B cell (primary cell): Measurements from ENCODE around the gene RPAP3. TPM values are rescaled to one million over a fixed set of nuclear protein-coding genes. Genes with fewer than 3 reads are reported as not detected.

ENCODE experiments used
- ATAC-seq: fragments of 200-7000 bp; cut with Tn5 transposase; one replicate; pipeline ENCODE4 v1.10.0; 2021; ENCODE audit warnings: low read depth, mild to moderate bottlenecking, moderate number of reproducible peaks, moderate library complexity
- CTCF ChIA-PET: fragments of 350-600 bp; sonication (Branson Sonifier 250); formaldehyde crosslinking; loops from one replicate; lab custom pipeline; 2021; ENCODE audit warnings: antibody characterized with exemption, inconsistent platforms; lab: Charles Lee
- POLR2A ChIA-PET: fragments of 350-600 bp; sonication (Branson Sonifier 250); formaldehyde crosslinking; loops from one replicate; lab custom pipeline; 2021; ENCODE audit warnings: antibody characterized with exemption; lab: Charles Lee
- DNase-seq: peaks from one replicate; pipeline ENCODE4 v3.0.0; 2013
- H2AFZ ChIP-seq: 2 replicates; pipeline ENCODE4 v1.6.1; 2012; ENCODE audit warnings: mild to moderate bottlenecking, low read depth, low read length; ENCODE audit not compliant: insufficient read depth, poor library complexity, severe bottlenecking
- H3K27ac ChIP-seq, 2 donors: 1 replicate in 1 of 2; 2 replicates in 1 of 2; pipeline ENCODE4 v1.5.1; 2012 to 2013; ENCODE audit warnings: low read length in 2 of 2, mild to moderate bottlenecking in 2 of 2, moderate library complexity in 1 of 2
- H3K27me3 ChIP-seq, 4 experiments: fragments of 200-600 bp in 1 of 4; sonication (generic) in 1 of 4; replicated peaks in 1 of 4; 1 replicate in 2 of 4; 2 replicates in 2 of 4; pipeline versions ENCODE4 v1.6.1 to v1.7.0; 2013 to 2016; ENCODE audit warnings: low read length in 3 of 4, mild to moderate bottlenecking in 2 of 4, mixed read lengths in 1 of 4, moderate library complexity in 1 of 4; ENCODE audit not compliant: insufficient read depth in 4 of 4, control insufficient read depth in 3 of 4; ENCODE audit errors: control extremely low read depth in 1 of 4
- H3K36me3 ChIP-seq, 2 experiments: replicated peaks in 1 of 2; 1 replicate in 1 of 2; 2 replicates in 1 of 2; pipeline versions ENCODE4 v1.6.1 to v1.7.1; 2013; ENCODE audit warnings: low read length in 1 of 2; ENCODE audit not compliant: insufficient read depth in 2 of 2, control insufficient read depth in 1 of 2; ENCODE audit errors: control extremely low read depth in 1 of 2, extremely low read depth in 1 of 2
- H3K4me1 ChIP-seq, 2 donors: fragments of 200-600 bp in 1 of 2; sonication (generic) in 1 of 2; 1 replicate in 1 of 2; 2 replicates in 1 of 2; pipeline versions ENCODE4 v1.5.1 to v1.6.1; 2013 to 2017; ENCODE audit warnings: low read length in 2 of 2; ENCODE audit not compliant: control insufficient read depth in 2 of 2, insufficient read depth in 2 of 2
- H3K4me2 ChIP-seq: replicated peaks from 2 replicates; pipeline ENCODE3; 2012; ENCODE audit warnings: mild to moderate bottlenecking, low read depth, low read length; ENCODE audit not compliant: poor library complexity, severe bottlenecking
- H3K4me3 ChIP-seq, 5 experiments: fragments of 200-600 bp in 1 of 5; sonication (generic) in 1 of 5; 1 replicate in 3 of 5; 2 replicates in 2 of 5; pipeline versions ENCODE4 v1.5.1 to v1.7.0; 2011 to 2016; ENCODE audit warnings: low read length in 4 of 5, mild to moderate bottlenecking in 4 of 5, low read depth in 2 of 5, control low read depth in 1 of 5, moderate library complexity in 1 of 5; ENCODE audit not compliant: insufficient read depth in 1 of 5; ENCODE audit errors: control extremely low read depth in 1 of 5, extremely low read depth in 1 of 5
- H3K79me2 ChIP-seq: fragments of 200-600 bp; sonication (generic); one replicate; pipeline ENCODE4 v1.6.0; 2016; ENCODE audit warnings: low read length; ENCODE audit not compliant: control insufficient read depth, insufficient read depth
- H3K9ac ChIP-seq: fragments of 200-600 bp; sonication (generic); 2 replicates; pipeline ENCODE4 v1.6.1; 2017; ENCODE audit warnings: mild to moderate bottlenecking, low read length, moderate library complexity
- H3K9me3 ChIP-seq, 3 donors: one replicate each; pipeline versions ENCODE4 v1.6.1 to v1.7.1; 2013; ENCODE audit warnings: low read length in 2 of 3; ENCODE audit not compliant: control insufficient read depth in 2 of 3, insufficient read depth in 1 of 3; ENCODE audit errors: control extremely low read depth in 1 of 3
- H4K20me1 ChIP-seq: 2 replicates; pipeline ENCODE4 v1.6.0; 2012; ENCODE audit warnings: mild to moderate bottlenecking, low read length; ENCODE audit not compliant: insufficient read depth, control insufficient read depth, poor library complexity, severe bottlenecking
- H3K27ac Mint-ChIP-seq: one replicate; pipeline ENCODE4 v1.8.0; 2021; ENCODE audit warnings: mixed read lengths
- H3K27me3 Mint-ChIP-seq: one replicate; pipeline ENCODE4 v1.8.0; 2021; ENCODE audit warnings: mixed read lengths
- H3K4me1 Mint-ChIP-seq: one replicate; pipeline ENCODE4 v1.8.0; 2021; ENCODE audit warnings: mixed read lengths
- H3K4me3 Mint-ChIP-seq: one replicate; pipeline ENCODE4 v1.8.0; 2021; ENCODE audit warnings: mixed read lengths
- H3K9me3 Mint-ChIP-seq: one replicate; pipeline ENCODE4 v1.8.0; 2022; ENCODE audit warnings: mixed read lengths; ENCODE audit not compliant: insufficient read depth
- CTCF ChIP-seq: fragments of 200-600 bp; IDR thresholded peaks from one replicate; pipeline ENCODE4 v1.8.0; 2022; ENCODE audit warnings: antibody characterized with exemption, mild to moderate bottlenecking
- EZH2 ChIP-seq: IDR thresholded peaks from 2 replicates; pipeline ENCODE4 v1.6.1; 2012; ENCODE audit warnings: borderline replicate concordance, low read depth, mild to moderate bottlenecking, moderate library complexity, low read length; ENCODE audit not compliant: insufficient read depth, poor library complexity, severe bottlenecking
- WGBS: methylation state at CpG from one replicate; pipeline ENCODE4 v1.1.5; 2013; ENCODE audit warnings: missing lambda C conversion rate; ENCODE audit not compliant: insufficient coverage; 5-methylcytosine and 5-hydroxymethylcytosine counted together
- intact Hi-C: fragments of 100-400 bp; cut with micrococcal nuclease; formaldehyde crosslinking; loops from one replicate; pipeline ENCODE4 v1.10.0; 2022
- polyA plus RNA-seq: library from polyadenylated mRNA; depleted of rRNA; stranded (reverse); fragments of >200 nt; gene quantifications from 2 replicates; pipeline ENCODE4 v1.2.3, GENCODE V29; 2012
- total RNA-seq, 2 donors: library from RNA; stranded (reverse); fragments of 120-200 nt in 1 of 2; gene quantifications; 1 replicate in 1 of 2; 2 replicates in 1 of 2; pipeline versions ENCODE4 v1.2.3 to v1.2.4, GENCODE V29; 2013 to 2022

The RPAP3 gene
- total and polyA plus RNA-seq, 2 donors (not counting 1 experiment from before 2014, with no cell fraction given) = 9.1 to 47.2 TPM

- H3K36me3 ChIP-seq = peaks cover 3 to 31% of the 10 kb centered on the region in 2 experiments
- peaks cover 46% of the 10 kb centered on the region for H3K4me1 Mint-ChIP-seq
- no peaks in the 10 kb centered on the region for H3K9me3 ChIP-seq
- peaks cover 17 to 20% of the 10 kb centered on the region in 2 donors for H3K4me1 ChIP-seq
- H3K4me3 ChIP-seq = peak overlapping the region in 1 of 5 experiments; percentile 11
- intact Hi-C loops = no loop called here
- peak overlapping the region; percentile 67 for H3K4me2 ChIP-seq
- no peak overlapping the region for H2AFZ ChIP-seq
- DNase-seq (peak; percentile 54), ATAC-seq (peak; percentile 68)
- H3K27ac ChIP-seq = peak overlapping the region in 1 of 2 donors; percentile 39
- H3K27ac Mint-ChIP-seq = peak overlapping the region; percentile 22
- no peaks in the 10 kb centered on the region for H3K9me3 Mint-ChIP-seq
- no peak for TF ChIP-seq EZH2
- TF ChIP-seq CTCF = no peak
- no CpG with 5 or more reads among the region's 4 CpGs for WGBS
- H3K79me2 ChIP-seq = peaks cover 35% of the 10 kb centered on the region
- peak overlapping the region; percentile 21 for H3K4me3 Mint-ChIP-seq
- POLR2A ChIA-PET = no interaction called here
- no peaks in the 10 kb centered on the region for H3K27me3 Mint-ChIP-seq
- H4K20me1 ChIP-seq = no peaks in the 10 kb centered on the region
- CTCF ChIA-PET = interaction anchor here (0.6 to 3.1 kb wide), 9 partner anchors 8 to 140 kb away, joined by 3 to 19 read pairs (median 5); no protein-coding TSS in a partner anchor
- H3K9ac ChIP-seq = peak overlapping the region; percentile 27
- no peaks in the 10 kb centered on the region for H3K27me3 ChIP-seq
Measured at GRCh38 chr12:47698055-47698454, 7.8 kb downstream of the RPAP3 start.

GRCh38 chr12:47689215-47689614 is 16.6 kb downstream of the RPAP3 start:
- CTCF ChIA-PET = interaction anchor here (1.0 to 1.8 kb wide), 2 partner anchors 21 to 149 kb away, joined by 4 read pairs; no protein-coding TSS in a partner anchor
- WGBS = 100% methylated on average over 2 of the region's 2 CpGs
- peaks cover 2 to 49% of the 10 kb centered on the region in 2 experiments for H3K36me3 ChIP-seq

More at GRCh38 chr12:47689215-47689614, 16.6 kb downstream of the RPAP3 start:
- intact Hi-C loops = no loop called here
- Mint-ChIP-seq H3K4me1 (peaks cover 4% of the 10 kb centered on the region), H3K27ac (no peak overlapping the region), H3K4me3 (no peak overlapping the region), H3K27me3 (no peaks in the 10 kb centered on the region), H3K9me3 (no peaks in the 10 kb centered on the region)
- Histone ChIP-seq H3K9me3 (no peaks in the 10 kb centered on the region), H3K4me2 (no peak overlapping the region), H3K4me1 (no peaks in the 10 kb centered on the region), H3K9ac (no peak overlapping the region), H3K27ac (no peak overlapping the region), H3K4me3 (no peak overlapping the region), H4K20me1 (no peaks in the 10 kb centered on the region), H2AFZ (no peak overlapping the region), H3K79me2 (peaks cover 15% of the 10 kb centered on the region), H3K27me3 (no peaks in the 10 kb centered on the region)
- POLR2A ChIA-PET = no interaction called here
- DNase-seq (no peak), ATAC-seq (no peak)
- TF ChIP-seq CTCF (no peak), EZH2 (no peak)
